GM18517 (cell line): ENCODE data around the gene IPO4.

ENCODE experiments used
- ATAC-seq: cut with Tn5 transposase; IDR thresholded peaks from one replicate; pipeline ENCODE4 v1.9.1; 2021; ENCODE audit warnings: mild to moderate bottlenecking, moderate library complexity; ENCODE audit not compliant: unreplicated experiment

IPO4 gene

GRCh38 chr14:24176599-24176998 is 12.0 kb downstream of the IPO4 start:
- ATAC-seq: no peak

GRCh38 chr14:24172871-24173281 is 15.7 kb downstream of the IPO4 start:
- no peak for ATAC-seq

GRCh38 chr14:24172261-24172860 is 16.3 kb downstream of the IPO4 start:
- ATAC-seq: no peak

- peak; percentile 58 for ATAC-seq
Observed at GRCh38 chr14:24171422-24172260, 17.0 kb downstream of the IPO4 start, which contains the start of gene REC8. Gene REC8, plus strand, starts transcription at chr14:24172080. Its CDS starts 473 bp downstream, at chr14:24172553.

- no peak for ATAC-seq
Observed at GRCh38 chr14:24167469-24168114, 21.0 kb downstream of the IPO4 start.

GRCh38 chr14:24165785-24166184 is 22.8 kb downstream of the IPO4 start:
- no peak for ATAC-seq

GRCh38 chr14:24164518-24164991 is 24.1 kb downstream of the IPO4 start:
- no peak for ATAC-seq

GRCh38 chr14:24162093-24162492 is 26.5 kb downstream of the IPO4 start:
- no peak for ATAC-seq

- ATAC-seq: peak; percentile 79
Observed at GRCh38 chr14:24160850-24161804, 27.5 kb downstream of the IPO4 start, which contains the start of gene IRF9. Gene IRF9, plus strand, starts transcription at chr14:24161265. Its CDS starts 880 bp downstream, at chr14:24162145.

GRCh38 chr14:24160499-24160849 is 28.1 kb downstream of the IPO4 start:
- no peak for ATAC-seq

- no peak for ATAC-seq
Observed at GRCh38 chr14:24159777-24160498, 28.7 kb downstream of the IPO4 start.

- no peak for ATAC-seq
Observed at GRCh38 chr14:24157331-24157730, 31.3 kb downstream of the IPO4 start.

- ATAC-seq: no peak
Observed at GRCh38 chr14:24156840-24157239, 31.8 kb downstream of the IPO4 start.

- ATAC-seq: no peak
Observed at GRCh38 chr14:24155100-24155499, 33.5 kb downstream of the IPO4 start.

- ATAC-seq: no peak
Observed at GRCh38 chr14:24151404-24152080, 37.1 kb downstream of the IPO4 start.

GRCh38 chr14:24150993-24151392 is 37.6 kb downstream of the IPO4 start:
- no peak for ATAC-seq

GRCh38 chr14:24150567-24150966 is 38.0 kb downstream of the IPO4 start:
- no peak for ATAC-seq

- ATAC-seq: no peak
Observed at GRCh38 chr14:24150061-24150460, 38.6 kb downstream of the IPO4 start.

GRCh38 chr14:24149302-24149969 is 39.2 kb downstream of the IPO4 start:
- no peak for ATAC-seq
